Heart right ventricle (tissue), 16 donors: Measurements from ENCODE around the gene ZFYVE28. TPM values are rescaled to one million over a fixed set of nuclear protein-coding genes. Genes with fewer than 3 reads are reported as not detected.

Experiments
- ATAC-seq, 8 donors: fragments of 200-7000 bp; cut with Tn5 transposase; one replicate each; pipeline ENCODE4 v1.9.1; 2020; ENCODE audit warnings: mild to moderate bottlenecking in 8 of 8, moderate library complexity in 8 of 8, moderate number of reproducible peaks in 1 of 8
- DNase-seq, 2 donors: peaks; one replicate each; pipeline ENCODE4 v3.0.0-alpha.2; 2020
- H3K27ac ChIP-seq, 10 donors: fragments of 200-600 bp; sonication (generic) in 2 of 10; one replicate each; pipeline versions ENCODE4 v1.5.0 to v1.8.0; 2020 to 2022; ENCODE audit warnings: mild to moderate bottlenecking in 3 of 10
- H3K27me3 ChIP-seq, 7 donors: fragments of 200-600 bp; one replicate each; pipeline ENCODE4 v1.8.0; 2021 to 2022; ENCODE audit warnings: mild to moderate bottlenecking in 2 of 7
- H3K36me3 ChIP-seq, 9 donors: fragments of 200-600 bp; sonication (generic) in 1 of 9; one replicate each; pipeline versions ENCODE4 v1.5.0 to v1.8.0; 2020 to 2022; ENCODE audit warnings: mild to moderate bottlenecking in 2 of 9
- H3K4me1 ChIP-seq, 9 donors: fragments of 200-600 bp; sonication (generic) in 1 of 9; one replicate each; pipeline versions ENCODE4 v1.5.0 to v1.8.0; 2020 to 2022; ENCODE audit warnings: mild to moderate bottlenecking in 4 of 9
- H3K4me3 ChIP-seq, 10 donors: fragments of 200-600 bp; sonication (generic) in 2 of 10; one replicate each; pipeline versions ENCODE4 v1.5.0 to v1.8.0; 2020 to 2022; ENCODE audit warnings: mild to moderate bottlenecking in 7 of 10, moderate library complexity in 2 of 10
- H3K9me3 ChIP-seq, 11 donors: fragments of 200-600 bp in 10 of 11; sonication (generic) in 2 of 11; one replicate each; pipeline versions ENCODE4 v1.5.0 to v1.8.0; 2013 to 2022; ENCODE audit warnings: mild to moderate bottlenecking in 2 of 11, control low read depth in 1 of 11, moderate library complexity in 1 of 11
- CTCF ChIP-seq, 9 donors: fragments of 200-600 bp; sonication (generic) in 2 of 9; IDR thresholded peaks; one replicate each; pipeline versions ENCODE4 v1.5.0 to v1.8.0; 2021 to 2022; ENCODE audit warnings: antibody characterized with exemption in 9 of 9, mild to moderate bottlenecking in 5 of 9, moderate library complexity in 1 of 9
- WGBS, 2 donors: extraction: QIAGEN DNeasy Blood & Tissue Kit; methylation state at CpG; one replicate each; pipeline ENCODE4 v1.1.7; 2013; ENCODE audit warnings: inconsistent platforms in 1 of 2; 5-methylcytosine and 5-hydroxymethylcytosine counted together
- intact Hi-C, 10 donors: fragments of 100-400 bp; cut with DNase I; formaldehyde crosslinking; loops; one replicate each; pipeline versions ENCODE4 v1.11.1 to v1.14.2; 2022
- polyA plus RNA-seq, 2 donors: library from polyadenylated mRNA; stranded (reverse); fragments of 200-250 nt; gene quantifications; one replicate each; pipeline ENCODE4 v1.2.3, GENCODE V29; 2013
- total RNA-seq, 10 donors: library from RNA; stranded (reverse); fragmentation: NEBNext Ultra II Directional in 3 of 10; extraction: Animal tissue kit (Norgen Biotek cat#: 25700) in 3 of 10; gene quantifications; one replicate each; pipeline versions ENCODE4 v1.2.1 to v1.2.4, GENCODE V29; 2021 to 2023
- donor health status: Arrhythmogenic right ventricular cardiomyopathy.
- donor health status: ischemic (EF 13 %, LVEDD 7.1; RV severe dilation, severe dysfunction).
- donor health status: healthy with polysubstance abuse.
- donor health status: DM: no; HTN: yes; CAD: no.
- donor health status: DM: no; HTN: no; CAD: no.
- donor health status: ischemic (EF 25% LVEDD 6.9; RV normal size, moderate dysfunction).
- donor health status: ischemic (EF 25% LVEDD 5.7; RV mildly dilated, moderate dysfunction).
- donor health status: healthy.
- donor health status: DM: yes; HTN: yes; CAD: no.
- donor health status: Ischemic cardiomyopathy.
- donor health status: ischemic (EF 35%, LVEDD 5.7; RV mildly dilated, moderate dysfunction).
- donor health status: nonischemic (EF 11% LVEDD 7.7; RV severe dilation, severe dysfunction).
- donor health status: DM: yes; HTN: yes; CAD: no.
- donor health status: PGD.
- donor health status: ischemic (EF 29% LVEDD 5.4; RV normal size, mild dysfunction).
- donor health status: nonischemic (EF 23%, LVEDD 6.1; RV moderate dilation, normal function).

The ZFYVE28 gene
- total and polyA plus RNA-seq, 12 donors, result 2.3 to 9.9 (median 3.5) TPM

- ATAC-seq, result no peak
- Histone ChIP-seq H3K27me3 (no peaks in the 10 kb centered on the region), H3K9me3 (no peaks in the 10 kb centered on the region), H3K4me1 (peaks cover 0 to 25% (median 5%) of the 10 kb centered on the region in 9 donors), H3K36me3 (no peaks in the 10 kb centered on the region), H3K4me3 (no peak overlapping the region), H3K27ac (no peak overlapping the region)
- TF ChIP-seq CTCF (IDR thresholded peaks at IDR 0.05), result no peak
- intact Hi-C loops, result loop anchor here in 1 of 10 donors (10.0 kb wide), 1 partner anchor 133 kb away; no protein-coding TSS in a partner anchor
- DNase-seq, result peak in 1 of 2 donors; percentile 9
- 84 to 88% methylated on average over 27 of the region's 27 CpGs for WGBS, 2 donors
Measured at GRCh38 chr4:2271279-2272025, 147.0 kb downstream of the ZFYVE28 start.

GRCh38 chr4:2270341-2271165 lies 147.9 kb downstream of the ZFYVE28 start:
- H3K27ac ChIP-seq, result no peak overlapping the region
- H3K4me3 ChIP-seq, result no peak overlapping the region
- 89 to 93% methylated on average over 34 of the region's 34 CpGs for WGBS, 2 donors

GRCh38 chr4:2269618-2270163 lies 148.8 kb downstream of the ZFYVE28 start:
- intact Hi-C loops, result loop anchor here in 5 of 10 donors (10.0 kb wide), 2 partner anchors 135 to 145 kb away; partner anchors contain the start of genes CFAP99 (in 4 of the 5) and ZFYVE28 (in 4 of the 5)
- Histone ChIP-seq H3K36me3 (no peaks in the 10 kb centered on the region), H3K9me3 (no peaks in the 10 kb centered on the region), H3K4me3 (no peak overlapping the region), H3K4me1 (peaks cover 4 to 42% (median 22%) of the 10 kb centered on the region in 9 donors), H3K27ac (no peak overlapping the region), H3K27me3 (no peaks in the 10 kb centered on the region)
- WGBS, 2 donors, result 75 to 77% methylated on average over 12 of the region's 12 CpGs
- TF ChIP-seq CTCF (IDR thresholded peaks at IDR 0.05), result no peak
- DNase-seq, result peak in 1 of 2 donors; percentile 10
- ATAC-seq, result peak in 2 of 8 donors; percentile 2 to 24

More at GRCh38 chr4:2270341-2271165, 147.9 kb downstream of the ZFYVE28 start:
- no peak for TF ChIP-seq CTCF (IDR thresholded peaks at IDR 0.05)
- Histone ChIP-seq H3K4me1 (peaks cover 4 to 34% (median 14%) of the 10 kb centered on the region in 9 donors), H3K27me3 (no peaks in the 10 kb centered on the region), H3K9me3 (no peaks in the 10 kb centered on the region), H3K36me3 (no peaks in the 10 kb centered on the region)
- intact Hi-C loops, result loop anchor here in 1 of 10 donors (10.0 kb wide), 1 partner anchor 134 kb away; no protein-coding TSS in a partner anchor
- ATAC-seq, result no peak
- peak in 1 of 2 donors; percentile 10 for DNase-seq

- peak in 1 of 2 donors; percentile 16 for DNase-seq
- intact Hi-C loops, result loop anchor here in 4 of 10 donors (10.0 kb wide), 1 partner anchor 146 kb away; the partner anchor contains the start of genes CFAP99 (in 4 of the 4) and ZFYVE28 (in 4 of the 4)
- Histone ChIP-seq H3K27ac (no peak overlapping the region), H3K36me3 (no peaks in the 10 kb centered on the region), H3K27me3 (no peaks in the 10 kb centered on the region), H3K4me3 (no peak overlapping the region), H3K4me1 (peaks cover 4 to 45% (median 22%) of the 10 kb centered on the region in 9 donors), H3K9me3 (no peaks in the 10 kb centered on the region)
- no peak for ATAC-seq
- 69 to 77% methylated on average over 6 of the region's 6 CpGs for WGBS, 2 donors
- TF ChIP-seq CTCF (IDR thresholded peaks at IDR 0.05), result no peak
Measured at GRCh38 chr4:2269206-2269531, 149.3 kb downstream of the ZFYVE28 start.
